DND-41 (cell line): ENCODE data around the gene RNF38.

Source experiments
- CTCF ChIP-seq: IDR thresholded peaks from 2 replicates; pipeline ENCODE4 v1.5.1; 2012; ENCODE audit warnings: borderline replicate concordance, low read length, moderate library complexity, mild to moderate bottlenecking; ENCODE audit not compliant: poor library complexity, severe bottlenecking; ENCODE audit errors: extremely low read depth
- EZH2 ChIP-seq: IDR thresholded peaks from 3 replicates; pipeline ENCODE4 v1.6.1; 2012; ENCODE audit warnings: borderline replicate concordance, low read depth, mild to moderate bottlenecking, moderate library complexity, low read length, inconsistent platforms; ENCODE audit not compliant: severe bottlenecking

DNA sequence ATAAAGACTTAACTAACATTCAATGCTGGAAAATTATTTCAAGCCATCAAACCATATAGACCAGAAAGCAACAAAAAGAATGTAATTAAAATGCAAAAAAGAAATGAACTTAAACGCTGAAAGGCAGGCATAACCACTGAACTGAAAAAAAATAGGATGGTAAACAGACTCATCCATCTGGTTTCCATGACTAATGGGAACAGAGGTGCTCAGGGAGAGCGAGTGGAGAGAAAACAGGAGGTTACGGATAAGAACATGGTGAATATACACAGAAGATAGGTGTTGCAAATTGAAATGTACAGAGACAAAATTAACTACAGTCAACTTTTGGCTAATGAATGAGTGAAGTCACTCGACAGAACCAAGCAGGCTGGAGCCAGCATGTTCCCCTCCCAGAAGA lies 43.5 kb upstream of the RNF38 start:
- TF ChIP-seq EZH2 (no peak), CTCF (no peak)
